CD14-positive monocyte (primary cell): ENCODE results near the gene ATP1A3. TPM values are rescaled to one million over a fixed set of nuclear protein-coding genes. Genes with fewer than 3 reads are reported as not detected.

Source experiments
- DNase-seq, 3 donors: peaks; one replicate each; pipeline ENCODE4 v3.0.0-alpha.2; 2011 to 2022
- H2AFZ ChIP-seq: 2 replicates; pipeline ENCODE4 v1.6.0; 2012; ENCODE audit warnings: mild to moderate bottlenecking, low read depth, low read length, inconsistent platforms; ENCODE audit not compliant: insufficient read depth, poor library complexity, severe bottlenecking
- H3K27ac ChIP-seq, 2 donors: 1 replicate in 1 of 2; 2 replicates in 1 of 2; pipeline ENCODE4 v1.5.1; 2012 to 2013; ENCODE audit warnings: low read length in 2 of 2, control low read depth in 1 of 2, inconsistent platforms in 1 of 2, low read depth in 1 of 2, mild to moderate bottlenecking in 1 of 2
- H3K27me3 ChIP-seq, 2 donors: one replicate each; pipeline versions ENCODE4 v1.6.0 to v1.6.1; 2011 to 2013; ENCODE audit warnings: low read length in 2 of 2; ENCODE audit not compliant: control insufficient read depth in 2 of 2, insufficient read depth in 2 of 2
- H3K36me3 ChIP-seq, 2 donors: replicated peaks in 1 of 2; 1 replicate in 1 of 2; 2 replicates in 1 of 2; pipeline versions ENCODE4 v1.5.1 to v1.6.1; 2012 to 2013; ENCODE audit warnings: low read length in 2 of 2, control low read depth in 1 of 2, inconsistent platforms in 1 of 2, mild to moderate bottlenecking in 1 of 2; ENCODE audit not compliant: insufficient read depth in 2 of 2, control insufficient read depth in 1 of 2
- H3K4me1 ChIP-seq, 2 donors: 1 replicate in 1 of 2; 2 replicates in 1 of 2; pipeline versions ENCODE4 v1.5.1 to v1.6.1; 2012 to 2013; ENCODE audit warnings: low read length in 2 of 2, control low read depth in 1 of 2, inconsistent platforms in 1 of 2, mild to moderate bottlenecking in 1 of 2, moderate library complexity in 1 of 2; ENCODE audit not compliant: insufficient read depth in 2 of 2, control insufficient read depth in 1 of 2
- H3K4me2 ChIP-seq: replicated peaks from 2 replicates; pipeline ENCODE3; 2012; ENCODE audit warnings: low read length, moderate library complexity, mild to moderate bottlenecking; ENCODE audit not compliant: poor library complexity, severe bottlenecking; ENCODE audit errors: extremely low read depth
- H3K4me3 ChIP-seq, 3 experiments: fragments of 200-600 bp in 1 of 3; sonication (generic) in 1 of 3; replicated peaks in 1 of 3; 1 replicate in 2 of 3; 2 replicates in 1 of 3; pipeline ENCODE4 v1.5.1; 2011 to 2013; ENCODE audit warnings: low read length in 3 of 3, mild to moderate bottlenecking in 3 of 3, control low read depth in 2 of 3, low read depth in 2 of 3, inconsistent platforms in 1 of 3, moderate library complexity in 1 of 3
- H3K79me2 ChIP-seq: 2 replicates; pipeline ENCODE4 v1.6.0; 2012; ENCODE audit warnings: mild to moderate bottlenecking, control low read depth, inconsistent platforms, low read length, moderate library complexity; ENCODE audit not compliant: insufficient read depth
- H3K9ac ChIP-seq: 2 replicates; pipeline ENCODE4 v1.6.0; 2017; ENCODE audit warnings: low read length, mild to moderate bottlenecking; ENCODE audit not compliant: insufficient read depth, poor library complexity, severe bottlenecking
- H3K9me3 ChIP-seq, 2 donors: replicated peaks in 1 of 2; 1 replicate in 1 of 2; 2 replicates in 1 of 2; pipeline versions ENCODE4 v1.5.1 to v1.6.1; 2012 to 2013; ENCODE audit warnings: low read length in 2 of 2, control low read depth in 1 of 2; ENCODE audit not compliant: control insufficient read depth in 1 of 2, insufficient read depth in 1 of 2
- H4K20me1 ChIP-seq: 2 replicates; pipeline ENCODE4 v1.6.0; 2012; ENCODE audit warnings: mild to moderate bottlenecking, low read length, control low read depth, moderate library complexity; ENCODE audit not compliant: insufficient read depth
- H3K27ac Mint-ChIP-seq, 7 donors: one replicate each; pipeline ENCODE4 v1.8.0; 2020; ENCODE audit warnings: mild to moderate bottlenecking in 7 of 7, mixed read lengths in 7 of 7, moderate library complexity in 6 of 7, inconsistent platforms in 2 of 7
- H3K27me3 Mint-ChIP-seq, 3 donors: one replicate each; pipeline ENCODE4 v1.8.0; 2021 to 2022; ENCODE audit warnings: low read depth in 3 of 3, mild to moderate bottlenecking in 3 of 3, mixed read lengths in 3 of 3, moderate library complexity in 3 of 3, inconsistent platforms in 1 of 3
- H3K36me3 Mint-ChIP-seq, 2 donors: one replicate each; pipeline ENCODE4 v1.8.0; 2020; ENCODE audit warnings: mixed read lengths in 2 of 2, inconsistent platforms in 1 of 2, mild to moderate bottlenecking in 1 of 2
- H3K4me1 Mint-ChIP-seq: one replicate; pipeline ENCODE4 v1.8.0; 2020; ENCODE audit warnings: mild to moderate bottlenecking, mixed read lengths
- H3K4me3 Mint-ChIP-seq, 2 donors: one replicate each; pipeline ENCODE4 v1.8.0; 2020; ENCODE audit warnings: mild to moderate bottlenecking in 2 of 2, mixed read lengths in 2 of 2, moderate library complexity in 1 of 2
- H3K9me3 Mint-ChIP-seq, 7 donors: one replicate each; pipeline ENCODE4 v1.8.0; 2020 to 2022; ENCODE audit warnings: mixed read lengths in 7 of 7, mild to moderate bottlenecking in 6 of 7, moderate library complexity in 6 of 7, inconsistent platforms in 2 of 7
- WGBS: methylation state at CpG from one replicate; pipeline ENCODE4 v1.1.5; 2013; ENCODE audit warnings: missing lambda C conversion rate; ENCODE audit not compliant: insufficient coverage; 5-methylcytosine and 5-hydroxymethylcytosine counted together
- intact Hi-C, 2 donors: fragments of 100-400 bp; cut with micrococcal nuclease; formaldehyde crosslinking; loops; one replicate each; pipeline versions ENCODE4 v1.15.0 to v1.15.1; 2023
- polyA plus RNA-seq, 3 donors: library from polyadenylated mRNA; depleted of rRNA in 1 of 3; unstranded in 2 of 3; stranded (reverse) in 1 of 3; fragments of 300-500 nt in 2 of 3; fragments of >200 nt in 1 of 3; fragmentation: Illumina TruSeq in 2 of 3; gene quantifications; 1 replicate in 2 of 3; 2 replicates in 1 of 3; pipeline ENCODE4 v1.2.3, GENCODE V29; 2012 to 2021
- TF ChIP-seq, protein P1 (sequence below): fragments of 200-600 bp; IDR thresholded peaks from one replicate; pipeline ENCODE4 v1.8.0; 2022; ENCODE audit warnings: antibody characterized with exemption, mild to moderate bottlenecking

ATP1A3 gene
- polyA plus RNA-seq, 3 donors, result 0.07 to 0.10 TPM; not detected in 1

DNA sequence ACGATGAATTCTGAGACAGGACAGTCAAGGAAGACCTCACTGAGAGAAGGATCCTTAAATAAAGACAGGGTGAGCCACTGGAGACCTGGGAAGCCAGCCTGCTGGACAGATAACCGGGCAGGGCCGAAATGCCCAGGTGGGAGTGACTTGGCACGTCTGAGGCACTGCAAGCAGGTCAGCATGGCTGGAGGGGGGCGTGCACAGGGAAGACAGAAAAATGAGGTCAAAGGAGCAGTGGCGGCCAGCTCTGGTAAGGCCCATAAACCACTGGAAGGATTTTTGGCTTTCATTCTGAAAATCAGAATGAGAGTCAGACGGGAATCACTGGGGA is 5.8 kb upstream of the ATP1A3 start:
- Mint-ChIP-seq H3K27ac (no peak overlapping the region), H3K4me3 (peak overlapping the region in 1 of 2 donors; percentile 89), H3K9me3 (peaks cover 0 to 9% (median 3%) of the 10 kb centered on the region in 7 donors), H3K36me3 (peaks cover 0 to 9% of the 10 kb centered on the region in 2 donors), H3K27me3 (peaks cover 60 to 69% (median 61%) of the 10 kb centered on the region in 3 donors), H3K4me1 (peaks cover 7% of the 10 kb centered on the region)
- Histone ChIP-seq H3K4me2 (no peak overlapping the region), H3K4me1 (peaks cover 5 to 9% of the 10 kb centered on the region in 2 donors), H3K79me2 (no peaks in the 10 kb centered on the region), H3K9me3 (peaks cover 0 to 12% of the 10 kb centered on the region in 2 donors), H3K36me3 (no peaks in the 10 kb centered on the region), H3K9ac (no peak overlapping the region), H4K20me1 (no peaks in the 10 kb centered on the region), H3K27me3 (peaks cover 30 to 55% of the 10 kb centered on the region in 2 donors), H2AFZ (no peak overlapping the region), H3K27ac (no peak overlapping the region), H3K4me3 (no peak overlapping the region)
- intact Hi-C loops, result no loop called here
- TF ChIP-seq, protein P1, sequence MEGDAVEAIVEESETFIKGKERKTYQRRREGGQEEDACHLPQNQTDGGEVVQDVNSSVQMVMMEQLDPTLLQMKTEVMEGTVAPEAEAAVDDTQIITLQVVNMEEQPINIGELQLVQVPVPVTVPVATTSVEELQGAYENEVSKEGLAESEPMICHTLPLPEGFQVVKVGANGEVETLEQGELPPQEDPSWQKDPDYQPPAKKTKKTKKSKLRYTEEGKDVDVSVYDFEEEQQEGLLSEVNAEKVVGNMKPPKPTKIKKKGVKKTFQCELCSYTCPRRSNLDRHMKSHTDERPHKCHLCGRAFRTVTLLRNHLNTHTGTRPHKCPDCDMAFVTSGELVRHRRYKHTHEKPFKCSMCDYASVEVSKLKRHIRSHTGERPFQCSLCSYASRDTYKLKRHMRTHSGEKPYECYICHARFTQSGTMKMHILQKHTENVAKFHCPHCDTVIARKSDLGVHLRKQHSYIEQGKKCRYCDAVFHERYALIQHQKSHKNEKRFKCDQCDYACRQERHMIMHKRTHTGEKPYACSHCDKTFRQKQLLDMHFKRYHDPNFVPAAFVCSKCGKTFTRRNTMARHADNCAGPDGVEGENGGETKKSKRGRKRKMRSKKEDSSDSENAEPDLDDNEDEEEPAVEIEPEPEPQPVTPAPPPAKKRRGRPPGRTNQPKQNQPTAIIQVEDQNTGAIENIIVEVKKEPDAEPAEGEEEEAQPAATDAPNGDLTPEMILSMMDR, result no peak
- DNase-seq, result no peak
- 94% methylated on average over 7 of the region's 7 CpGs for WGBS

DNA sequence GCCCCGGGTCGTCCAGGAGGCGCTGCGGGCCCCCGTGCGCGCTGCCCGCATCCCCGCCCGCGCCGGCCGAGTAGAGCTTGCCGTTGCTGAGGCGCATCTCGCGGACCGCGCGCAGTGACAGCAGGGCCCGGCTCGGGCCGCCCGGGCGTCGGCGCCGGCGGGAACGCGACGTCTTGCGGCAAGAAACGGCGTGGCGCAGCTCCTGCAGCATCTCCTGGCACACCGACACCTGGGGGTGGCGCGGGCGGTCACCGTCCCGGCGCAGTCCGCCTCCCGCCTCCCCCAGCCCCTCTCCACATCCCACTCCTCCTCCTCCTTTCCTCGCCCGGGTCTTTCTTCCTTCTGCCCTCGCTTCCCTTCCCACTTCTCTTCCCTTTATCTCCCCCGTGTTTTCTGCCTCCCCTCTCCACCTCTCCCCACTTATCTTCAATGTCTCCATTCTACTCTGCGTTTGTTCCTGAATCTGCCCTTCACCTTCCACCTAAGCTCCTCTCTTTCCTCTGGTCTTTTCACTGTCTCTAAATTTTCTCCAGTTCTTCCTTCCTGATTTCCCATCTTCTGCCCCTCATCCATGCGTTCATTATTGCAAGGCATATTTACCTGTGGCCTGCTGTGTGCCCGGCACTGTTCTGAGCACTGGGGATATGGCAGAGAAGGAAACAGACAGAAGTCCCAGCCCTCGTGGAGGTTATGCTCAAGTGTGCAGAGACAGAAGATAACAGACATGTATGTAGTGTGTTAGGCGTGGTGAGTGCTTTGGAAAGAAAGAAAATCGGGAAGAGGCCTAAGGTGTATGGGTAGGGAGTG is 5.2 kb upstream of the ATP1A3 start:
- H3K9me3 Mint-ChIP-seq, result peaks cover 0 to 9% (median 3%) of the 10 kb centered on the region in 7 donors
- intact Hi-C loops, result no loop called here
- H3K4me2 ChIP-seq, result no peak overlapping the region
- H3K4me3 ChIP-seq, result no peak overlapping the region
- 11% methylated on average over 54 of the region's 55 CpGs for WGBS
- H3K79me2 ChIP-seq, result no peaks in the 10 kb centered on the region
- no peaks in the 10 kb centered on the region for H4K20me1 ChIP-seq
- peaks cover 0 to 9% of the 10 kb centered on the region in 2 donors for H3K36me3 Mint-ChIP-seq
- TF ChIP-seq, protein P1, result no peak
- DNase-seq, result no peak
- peaks cover 0 to 12% of the 10 kb centered on the region in 2 donors for H3K9me3 ChIP-seq
- no peak overlapping the region for H3K27ac Mint-ChIP-seq
- peaks cover 64 to 73% (median 65%) of the 10 kb centered on the region in 3 donors for H3K27me3 Mint-ChIP-seq
- peaks cover 5 to 11% of the 10 kb centered on the region in 2 donors for H3K4me1 ChIP-seq
- H3K4me3 Mint-ChIP-seq, result peak overlapping the region in 1 of 2 donors; percentile 89
- H3K27me3 ChIP-seq, result peaks cover 30 to 61% of the 10 kb centered on the region in 2 donors
- H3K4me1 Mint-ChIP-seq, result peaks cover 10% of the 10 kb centered on the region
- H2AFZ ChIP-seq, result no peak overlapping the region
- H3K36me3 ChIP-seq, result no peaks in the 10 kb centered on the region
- H3K27ac ChIP-seq, result no peak overlapping the region
- H3K9ac ChIP-seq, result no peak overlapping the region
